Mesodermal cell (in vitro differentiated cells): ENCODE data around the gene TTLL7.

Experiments used
- H3K27ac ChIP-seq: 2 replicates; pipeline ENCODE4 v1.7.0; 2013; ENCODE audit warnings: mild to moderate bottlenecking, low read depth, low read length, moderate library complexity; ENCODE audit not compliant: severe bottlenecking
- H3K36me3 ChIP-seq: 2 replicates; pipeline ENCODE4 v1.7.1; 2013; ENCODE audit warnings: mild to moderate bottlenecking, low read length, moderate library complexity; ENCODE audit not compliant: control insufficient read depth, insufficient read depth
- H3K4me1 ChIP-seq: one replicate; pipeline ENCODE4 v1.7.1; 2013; ENCODE audit warnings: mild to moderate bottlenecking, low read length; ENCODE audit not compliant: insufficient read depth, control insufficient read depth, poor library complexity, severe bottlenecking
- H3K4me3 ChIP-seq: 2 replicates; pipeline ENCODE4 v1.7.0; 2013; ENCODE audit warnings: low read length, control low read depth, mild to moderate bottlenecking; ENCODE audit not compliant: insufficient read depth, poor library complexity, severe bottlenecking; ENCODE audit errors: extremely low read depth
- H3K9me3 ChIP-seq: 2 replicates; pipeline ENCODE4 v1.7.1; 2013; ENCODE audit warnings: mild to moderate bottlenecking, low read length, moderate library complexity; ENCODE audit not compliant: control insufficient read depth
- WGBS, 2 experiments: methylation state at CpG; one replicate each; pipeline ENCODE4 v1.1.5; 2013; ENCODE audit warnings: missing lambda C conversion rate in 2 of 2; ENCODE audit not compliant: insufficient coverage in 2 of 2; 5-methylcytosine and 5-hydroxymethylcytosine counted together

The TTLL7 gene

GRCh38 chr1:83887483-83887882, 111.4 kb downstream of the TTLL7 start:
- Histone ChIP-seq H3K36me3 (no peaks in the 10 kb centered on the region), H3K27ac (no peak overlapping the region), H3K4me3 (no peak overlapping the region), H3K9me3 (no peaks in the 10 kb centered on the region), H3K4me1 (peaks cover 4% of the 10 kb centered on the region)
- WGBS, 2 experiments: 86% methylated on average over 1 of the region's 3 CpGs; no CpG with 5 or more reads in 1 of the 2 experiments

- Histone ChIP-seq H3K4me1 (no peaks in the 10 kb centered on the region), H3K36me3 (no peaks in the 10 kb centered on the region), H3K4me3 (no peak overlapping the region), H3K27ac (no peak overlapping the region), H3K9me3 (no peaks in the 10 kb centered on the region)
These were observed 115.0 kb downstream of the TTLL7 start for GRCh38 chr1:83883979-83884378.

GRCh38 chr1:83882906-83883305, 116.0 kb downstream of the TTLL7 start:
- no peaks in the 10 kb centered on the region for H3K4me1 ChIP-seq
- no peak overlapping the region for H3K27ac ChIP-seq
- H3K4me3 ChIP-seq: no peak overlapping the region
- 33% methylated on average over 1 of the region's 2 CpGs; no CpG with 5 or more reads in 1 of the 2 experiments for WGBS, 2 experiments
- no peaks in the 10 kb centered on the region for H3K9me3 ChIP-seq
- H3K36me3 ChIP-seq: no peaks in the 10 kb centered on the region

- Histone ChIP-seq H3K9me3 (no peaks in the 10 kb centered on the region), H3K4me1 (no peaks in the 10 kb centered on the region), H3K4me3 (no peak overlapping the region), H3K27ac (no peak overlapping the region), H3K36me3 (no peaks in the 10 kb centered on the region)
- WGBS, 2 experiments: no CpG with 5 or more reads among the region's 2 CpGs
These were observed 126.4 kb downstream of the TTLL7 start for GRCh38 chr1:83872515-83872914.

- Histone ChIP-seq H3K9me3 (no peaks in the 10 kb centered on the region), H3K36me3 (no peaks in the 10 kb centered on the region), H3K27ac (no peak overlapping the region), H3K4me1 (no peaks in the 10 kb centered on the region), H3K4me3 (no peak overlapping the region)
- no CpG with 5 or more reads among the region's 2 CpGs for WGBS, 2 experiments
These were observed 133.9 kb downstream of the TTLL7 start for GRCh38 chr1:83864991-83865390.

GRCh38 chr1:83860490-83861221, 138.3 kb downstream of the TTLL7 start:
- H3K4me3 ChIP-seq: peak overlapping the region; percentile 12

GRCh38 chr1:83857716-83858115, 141.2 kb downstream of the TTLL7 start:
- Histone ChIP-seq H3K27ac (no peak overlapping the region), H3K36me3 (no peaks in the 10 kb centered on the region), H3K4me3 (no peak overlapping the region), H3K9me3 (no peaks in the 10 kb centered on the region), H3K4me1 (no peaks in the 10 kb centered on the region)
- WGBS, 2 experiments: 100% methylated on average over 1 of the region's 2 CpGs; no CpG with 5 or more reads in 1 of the 2 experiments

More at GRCh38 chr1:83860490-83861221, 138.3 kb downstream of the TTLL7 start:
- Histone ChIP-seq H3K9me3 (no peaks in the 10 kb centered on the region), H3K27ac (no peak overlapping the region), H3K36me3 (no peaks in the 10 kb centered on the region), H3K4me1 (no peaks in the 10 kb centered on the region)
- WGBS, 2 experiments: 67 to 75% methylated on average over 47 to 52 of the region's 54 CpGs

- no peaks in the 10 kb centered on the region for H3K36me3 ChIP-seq
- H3K4me3 ChIP-seq: no peak overlapping the region
- H3K4me1 ChIP-seq: no peaks in the 10 kb centered on the region
- no CpG with 5 or more reads among the region's 1 CpG for WGBS, 2 experiments
- H3K9me3 ChIP-seq: no peaks in the 10 kb centered on the region
- H3K27ac ChIP-seq: no peak overlapping the region
These were observed 141.8 kb downstream of the TTLL7 start for GRCh38 chr1:83857103-83857502.

GRCh38 chr1:83856381-83856780, 142.6 kb downstream of the TTLL7 start:
- no peaks in the 10 kb centered on the region for H3K9me3 ChIP-seq
- H3K27ac ChIP-seq: no peak overlapping the region
- H3K4me1 ChIP-seq: no peaks in the 10 kb centered on the region
- WGBS, 2 experiments: no CpG with 5 or more reads among the region's 2 CpGs
- H3K4me3 ChIP-seq: no peak overlapping the region
- H3K36me3 ChIP-seq: no peaks in the 10 kb centered on the region

GRCh38 chr1:83854456-83854855, 144.5 kb downstream of the TTLL7 start:
- no peaks in the 10 kb centered on the region for H3K36me3 ChIP-seq
- H3K4me1 ChIP-seq: no peaks in the 10 kb centered on the region
- WGBS, 2 experiments: no CpG with 5 or more reads among the region's 1 CpG
- no peak overlapping the region for H3K4me3 ChIP-seq
- H3K27ac ChIP-seq: no peak overlapping the region
- H3K9me3 ChIP-seq: no peaks in the 10 kb centered on the region

- H3K4me1 ChIP-seq: no peaks in the 10 kb centered on the region
- H3K9me3 ChIP-seq: no peaks in the 10 kb centered on the region
- H3K27ac ChIP-seq: no peak overlapping the region
- WGBS, 2 experiments: 75 to 80% methylated on average over 1 to 2 of the region's 3 CpGs
- no peaks in the 10 kb centered on the region for H3K36me3 ChIP-seq
- no peak overlapping the region for H3K4me3 ChIP-seq
These were observed 148.1 kb downstream of the TTLL7 start for GRCh38 chr1:83850834-83851233.
